ENCODE results near the gene PTPRR. TPM values are rescaled to one million over a fixed set of nuclear protein-coding genes. Genes with fewer than 3 reads are reported as not detected.
"Not testable (repeated sequence)": the region's sequence is repeated elsewhere in the genome, so short reads cannot be mapped to it uniquely, and the experiment has no call there.

Gene PTPRR
- total RNA-seq, 1 donor from 2014 or later, result under 0.01 TPM

GRCh38 chr12:70736351-70737133 lies 184.0 kb downstream of the PTPRR start:
- FAIRE-seq (no peak), DNase-seq (ENCODE audit: low read depth) (no peak)
- Histone ChIP-seq H3K36me3 (ENCODE audit: control insufficient read depth, insufficient read depth, low read length) (no peaks in the 10 kb centered on the region), H3K27me3 (ENCODE audit: control insufficient read depth, insufficient read depth, low read length) (peaks cover 2% of the 10 kb centered on the region), H3K4me3 (ENCODE audit: low read depth, low read length) (no peak overlapping the region)
- TF ChIP-seq, protein P1, sequence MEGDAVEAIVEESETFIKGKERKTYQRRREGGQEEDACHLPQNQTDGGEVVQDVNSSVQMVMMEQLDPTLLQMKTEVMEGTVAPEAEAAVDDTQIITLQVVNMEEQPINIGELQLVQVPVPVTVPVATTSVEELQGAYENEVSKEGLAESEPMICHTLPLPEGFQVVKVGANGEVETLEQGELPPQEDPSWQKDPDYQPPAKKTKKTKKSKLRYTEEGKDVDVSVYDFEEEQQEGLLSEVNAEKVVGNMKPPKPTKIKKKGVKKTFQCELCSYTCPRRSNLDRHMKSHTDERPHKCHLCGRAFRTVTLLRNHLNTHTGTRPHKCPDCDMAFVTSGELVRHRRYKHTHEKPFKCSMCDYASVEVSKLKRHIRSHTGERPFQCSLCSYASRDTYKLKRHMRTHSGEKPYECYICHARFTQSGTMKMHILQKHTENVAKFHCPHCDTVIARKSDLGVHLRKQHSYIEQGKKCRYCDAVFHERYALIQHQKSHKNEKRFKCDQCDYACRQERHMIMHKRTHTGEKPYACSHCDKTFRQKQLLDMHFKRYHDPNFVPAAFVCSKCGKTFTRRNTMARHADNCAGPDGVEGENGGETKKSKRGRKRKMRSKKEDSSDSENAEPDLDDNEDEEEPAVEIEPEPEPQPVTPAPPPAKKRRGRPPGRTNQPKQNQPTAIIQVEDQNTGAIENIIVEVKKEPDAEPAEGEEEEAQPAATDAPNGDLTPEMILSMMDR (IDR thresholded peaks at IDR 0.05; ENCODE audit: insufficient read depth, low read length, severe bottlenecking), result no peak

GRCh38 chr12:70735197-70735596 lies 185.3 kb downstream of the PTPRR start:
- not testable (repeated sequence) for H3K36me3 ChIP-seq (ENCODE audit: control insufficient read depth, insufficient read depth, low read length); DNase-seq (ENCODE audit: low read depth); H3K4me3 ChIP-seq (ENCODE audit: low read depth, low read length); H3K27me3 ChIP-seq (ENCODE audit: control insufficient read depth, insufficient read depth, low read length); FAIRE-seq

DNA sequence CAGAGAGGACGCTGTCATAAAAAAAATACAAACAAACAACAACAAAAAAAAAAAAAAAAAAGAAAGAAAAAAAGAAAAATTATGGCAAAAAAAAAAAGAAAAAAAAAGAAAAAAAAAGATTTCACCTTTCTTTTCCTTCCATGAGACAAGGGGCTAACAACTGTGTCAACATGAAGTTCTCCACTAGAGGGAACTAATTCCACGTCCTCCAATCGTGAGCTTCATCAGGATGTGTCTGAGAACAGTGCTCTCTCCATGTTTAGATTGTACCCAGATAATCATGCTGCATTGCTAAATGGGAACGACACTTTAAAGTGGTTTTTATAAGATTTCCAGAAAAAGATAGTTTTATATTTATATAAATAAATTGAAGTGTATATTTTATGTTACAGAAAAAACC lies 187.2 kb downstream of the PTPRR start:
- Histone ChIP-seq H3K36me3 (ENCODE audit: control insufficient read depth, insufficient read depth, low read length) (no peaks in the 10 kb centered on the region), H3K27me3 (ENCODE audit: control insufficient read depth, insufficient read depth, low read length) (no peaks in the 10 kb centered on the region), H3K4me3 (ENCODE audit: low read depth, low read length) (no peak overlapping the region)
- FAIRE-seq, result no peak
- TF ChIP-seq, protein P1 (IDR thresholded peaks at IDR 0.05; ENCODE audit: insufficient read depth, low read length, severe bottlenecking), result peak; percentile 59
- peak; percentile 71 for DNase-seq (ENCODE audit: low read depth)

DNA sequence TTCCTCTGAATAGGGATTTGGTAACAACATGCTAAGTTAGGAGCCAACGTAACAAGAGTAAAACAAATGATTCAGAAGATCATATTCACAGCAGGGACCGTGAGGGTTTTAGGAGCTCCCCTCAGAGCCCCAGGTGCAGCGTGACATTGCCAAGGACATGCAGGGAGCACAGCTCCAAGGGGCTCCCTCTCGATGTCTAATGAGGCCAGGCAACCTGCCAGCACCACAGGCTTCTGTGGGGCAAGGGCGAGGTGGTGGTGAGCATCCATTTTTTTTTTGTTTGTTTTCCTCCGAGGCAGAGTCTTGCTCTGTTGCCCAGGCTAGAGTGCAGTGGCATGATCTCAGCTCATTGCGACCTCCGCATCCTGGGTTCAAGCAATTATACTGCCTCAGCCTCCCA lies 188.3 kb downstream of the PTPRR start:
- DNase-seq (ENCODE audit: low read depth) (no peak), FAIRE-seq (no peak)
- TF ChIP-seq, protein P1 (IDR thresholded peaks at IDR 0.05; ENCODE audit: insufficient read depth, low read length, severe bottlenecking), result no peak
- no peaks in the 10 kb centered on the region for H3K36me3 ChIP-seq (ENCODE audit: control insufficient read depth, insufficient read depth, low read length)
- H3K4me3 ChIP-seq (ENCODE audit: low read depth, low read length), result no peak overlapping the region
- no peaks in the 10 kb centered on the region for H3K27me3 ChIP-seq (ENCODE audit: control insufficient read depth, insufficient read depth, low read length)

- TF ChIP-seq, protein P1 (IDR thresholded peaks at IDR 0.05; ENCODE audit: insufficient read depth, low read length, severe bottlenecking), result no peak
- FAIRE-seq, result no peak
- Histone ChIP-seq H3K27me3 (ENCODE audit: control insufficient read depth, insufficient read depth, low read length) (no peaks in the 10 kb centered on the region), H3K4me3 (ENCODE audit: low read depth, low read length) (no peak overlapping the region), H3K36me3 (ENCODE audit: control insufficient read depth, insufficient read depth, low read length) (no peaks in the 10 kb centered on the region)
- no peak for DNase-seq (ENCODE audit: low read depth)
These were observed 189.8 kb downstream of the PTPRR start for GRCh38 chr12:70730675-70731180.

DNA sequence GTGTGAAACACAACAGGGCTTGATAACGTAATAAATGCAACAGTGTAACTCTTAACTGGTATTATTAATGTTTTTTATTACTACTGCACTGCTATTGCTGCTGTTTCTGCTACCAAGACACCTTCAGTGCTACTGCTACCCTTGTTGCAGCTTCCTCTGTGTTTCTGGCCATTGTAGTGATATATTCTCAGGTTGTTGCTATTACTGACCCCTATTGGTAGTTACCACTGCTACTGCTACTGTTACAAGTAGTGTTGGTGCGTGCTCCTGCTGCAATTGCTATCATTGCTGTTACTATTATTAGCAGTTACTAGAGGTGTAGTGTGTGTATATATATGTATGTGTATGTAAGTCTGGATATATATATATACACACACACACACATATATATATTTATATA lies 196.1 kb downstream of the PTPRR start:
- Histone ChIP-seq H3K4me3 (ENCODE audit: low read depth, low read length) (no peak overlapping the region), H3K36me3 (ENCODE audit: control insufficient read depth, insufficient read depth, low read length) (no peaks in the 10 kb centered on the region), H3K27me3 (ENCODE audit: control insufficient read depth, insufficient read depth, low read length) (no peaks in the 10 kb centered on the region)
- DNase-seq (ENCODE audit: low read depth), result peak; percentile 37
- no peak for FAIRE-seq
- TF ChIP-seq, protein P1 (IDR thresholded peaks at IDR 0.05; ENCODE audit: insufficient read depth, low read length, severe bottlenecking), result peak; percentile 36
